Liver (tissue), 9 donors: ENCODE measurements around the gene HTR1E. TPM values are rescaled to one million over a fixed set of nuclear protein-coding genes. Genes with fewer than 3 reads are reported as not detected.

Experiments
- DNase-seq: peaks from one replicate; pipeline ENCODE4 v3.0.0-alpha.2; 2017; ENCODE audit warnings: low spot score
- H3K27ac ChIP-seq, 2 donors: one replicate each; pipeline ENCODE4 v1.7.0; 2013; ENCODE audit warnings: inconsistent platforms in 2 of 2, low read length in 2 of 2, control low read depth in 1 of 2, low read depth in 1 of 2, mild to moderate bottlenecking in 1 of 2
- H3K27me3 ChIP-seq, 4 donors: one replicate each; pipeline versions ENCODE4 v1.6.1 to v1.7.0; 2013; ENCODE audit warnings: low read length in 3 of 4, inconsistent platforms in 1 of 4, mild to moderate bottlenecking in 1 of 4, moderate library complexity in 1 of 4; ENCODE audit not compliant: control insufficient read depth in 4 of 4, insufficient read depth in 4 of 4
- H3K36me3 ChIP-seq, 4 donors: one replicate each; pipeline versions ENCODE4 v1.6.1 to v1.7.0; 2013; ENCODE audit warnings: low read length in 3 of 4, mild to moderate bottlenecking in 3 of 4, low read depth in 1 of 4, moderate library complexity in 1 of 4; ENCODE audit not compliant: control insufficient read depth in 4 of 4, insufficient read depth in 3 of 4
- H3K4me1 ChIP-seq, 4 donors: one replicate each; pipeline versions ENCODE4 v1.6.1 to v1.7.0; 2013; ENCODE audit warnings: low read length in 3 of 4, mild to moderate bottlenecking in 3 of 4, moderate library complexity in 1 of 4; ENCODE audit not compliant: control insufficient read depth in 4 of 4, insufficient read depth in 4 of 4
- H3K4me3 ChIP-seq, 3 donors: one replicate each; pipeline versions ENCODE4 v1.6.1 to v1.7.0; 2013; ENCODE audit warnings: low read length in 3 of 3, control low read depth in 1 of 3, low read depth in 1 of 3, mild to moderate bottlenecking in 1 of 3
- H3K9ac ChIP-seq, 2 donors: one replicate each; pipeline ENCODE4 v1.7.0; 2013; ENCODE audit warnings: low read length in 2 of 2, mild to moderate bottlenecking in 2 of 2, moderate library complexity in 2 of 2, control low read depth in 1 of 2, low read depth in 1 of 2
- H3K9me3 ChIP-seq, 4 donors: one replicate each; pipeline versions ENCODE4 v1.6.1 to v1.7.0; 2013; ENCODE audit warnings: low read length in 3 of 4; ENCODE audit not compliant: control insufficient read depth in 4 of 4
- EGR1 ChIP-seq, 2 donors: IDR thresholded peaks; 2 replicates each; pipeline ENCODE4 v1.6.1; 2016 to 2018; ENCODE audit warnings: antibody characterized with exemption in 2 of 2, low read depth in 2 of 2
- FOXA1 ChIP-seq: IDR thresholded peaks from 2 replicates; pipeline ENCODE4 v1.6.1; 2016; ENCODE audit warnings: antibody characterized with exemption
- GABPA ChIP-seq, 2 donors: IDR thresholded peaks in 1 of 2; conservative IDR thresholded peaks in 1 of 2; 2 replicates each; pipeline ENCODE4 v1.6.1; 2016; ENCODE audit warnings: antibody characterized with exemption in 2 of 2, mild to moderate bottlenecking in 1 of 2, moderate library complexity in 1 of 2
- HNF4A ChIP-seq, 2 donors: conservative IDR thresholded peaks; 2 replicates each; pipeline ENCODE4 v1.6.1; 2016; ENCODE audit warnings: antibody characterized with exemption in 2 of 2, mild to moderate bottlenecking in 2 of 2
- HNF4G ChIP-seq: IDR thresholded peaks from 2 replicates; pipeline ENCODE4 v1.6.1; 2016; ENCODE audit warnings: antibody characterized with exemption
- JUND ChIP-seq, 2 donors: IDR thresholded peaks; 2 replicates each; pipeline ENCODE4 v1.6.1; 2016; ENCODE audit warnings: antibody characterized with exemption in 2 of 2
- MAX ChIP-seq: IDR thresholded peaks from 2 replicates; pipeline ENCODE4 v1.6.1; 2016; ENCODE audit warnings: antibody characterized with exemption
- NR2F2 ChIP-seq: IDR thresholded peaks from 2 replicates; pipeline ENCODE4 v1.6.1; 2016; ENCODE audit warnings: antibody characterized with exemption
- RAD21 ChIP-seq, 2 donors: IDR thresholded peaks; 2 replicates each; pipeline ENCODE4 v1.6.1; 2016; ENCODE audit warnings: antibody characterized with exemption in 2 of 2, mild to moderate bottlenecking in 2 of 2
- RXRA ChIP-seq, 2 donors: IDR thresholded peaks; 2 replicates each; pipeline ENCODE4 v1.6.1; 2017 to 2018; ENCODE audit warnings: antibody characterized with exemption in 2 of 2, mild to moderate bottlenecking in 1 of 2
- SP1 ChIP-seq: IDR thresholded peaks from 2 replicates; pipeline ENCODE4 v1.6.1; 2018; ENCODE audit warnings: antibody characterized with exemption, mild to moderate bottlenecking
- YY1 ChIP-seq: IDR thresholded peaks from 2 replicates; pipeline ENCODE4 v1.6.1; 2016; ENCODE audit warnings: antibody characterized with exemption, mild to moderate bottlenecking
- WGBS: extraction: QIAGEN DNeasy Blood & Tissue Kit; methylation state at CpG from one replicate; pipeline ENCODE4 v1.1.7; 2013; 5-methylcytosine and 5-hydroxymethylcytosine counted together
- polyA plus RNA-seq, 2 donors: library from polyadenylated mRNA; stranded (reverse) in 1 of 2; unstranded in 1 of 2; fragments of 200-250 nt in 1 of 2; fragments of >200 nt in 1 of 2; fragmentation: Nextera tagmentation in 1 of 2; extraction: Ambion mirVana in 1 of 2; gene quantifications; one replicate each; pipeline versions ENCODE4 v1.2.1 to v1.2.3, GENCODE V29; 2013 to 2015
- total RNA-seq, 2 donors: library from RNA; depleted of rRNA; stranded (reverse); fragments of >200 nt; gene quantifications; one replicate each; pipeline ENCODE4 v1.2.3, GENCODE V29; 2014
- TF ChIP-seq, protein P1 (sequence below): fragments of 150-350 bp; IDR thresholded peaks from 2 replicates; pipeline ENCODE4 v1.5.1; 2017; ENCODE audit warnings: improper control_type of control experiment, low read depth, low read length; ENCODE audit not compliant: missing input control
- TF ChIP-seq, protein P2 (sequence below): IDR thresholded peaks from 2 replicates; pipeline ENCODE4 v1.6.1; 2016; ENCODE audit warnings: antibody characterized with exemption
- TF ChIP-seq, protein P3 (sequence below): IDR thresholded peaks from 2 replicates; pipeline ENCODE4 v1.6.1; 2016; ENCODE audit warnings: antibody characterized with exemption
- TF ChIP-seq, protein P4 (sequence below): IDR thresholded peaks from 2 replicates; pipeline ENCODE4 v1.6.1; 2016; ENCODE audit warnings: antibody characterized with exemption, mild to moderate bottlenecking
- donor health status: healthy.
- donor health status: healthy.
- donor health status: healthy.
- donor health status: healthy.
- donor health status: healthy.

HTR1E gene
- total and polyA plus RNA-seq, 4 donors: not detected

- Histone ChIP-seq H3K9me3 (peaks cover 0 to 3% (median 0%) of the 10 kb centered on the region in 4 donors), H3K9ac (no peak overlapping the region), H3K4me1 (peaks cover 8 to 13% (median 10%) of the 10 kb centered on the region in 4 donors), H3K4me3 (no peak overlapping the region), H3K27ac (no peak overlapping the region), H3K36me3 (no peaks in the 10 kb centered on the region), H3K27me3 (peaks cover 0 to 3% (median 0%) of the 10 kb centered on the region in 4 donors)
- TF ChIP-seq RAD21 (IDR thresholded peaks at IDR 0.05): no peak
- TF ChIP-seq HNF4G: no peak
- TF ChIP-seq EGR1 (IDR thresholded peaks at IDR 0.05; ENCODE audit: low read depth in 2 of 2): no peak
- TF ChIP-seq SP1: no peak
- TF ChIP-seq MAX: no peak
- no peak for TF ChIP-seq HNF4A (conservative IDR thresholded peaks at IDR 0.05)
- TF ChIP-seq, protein P1, sequence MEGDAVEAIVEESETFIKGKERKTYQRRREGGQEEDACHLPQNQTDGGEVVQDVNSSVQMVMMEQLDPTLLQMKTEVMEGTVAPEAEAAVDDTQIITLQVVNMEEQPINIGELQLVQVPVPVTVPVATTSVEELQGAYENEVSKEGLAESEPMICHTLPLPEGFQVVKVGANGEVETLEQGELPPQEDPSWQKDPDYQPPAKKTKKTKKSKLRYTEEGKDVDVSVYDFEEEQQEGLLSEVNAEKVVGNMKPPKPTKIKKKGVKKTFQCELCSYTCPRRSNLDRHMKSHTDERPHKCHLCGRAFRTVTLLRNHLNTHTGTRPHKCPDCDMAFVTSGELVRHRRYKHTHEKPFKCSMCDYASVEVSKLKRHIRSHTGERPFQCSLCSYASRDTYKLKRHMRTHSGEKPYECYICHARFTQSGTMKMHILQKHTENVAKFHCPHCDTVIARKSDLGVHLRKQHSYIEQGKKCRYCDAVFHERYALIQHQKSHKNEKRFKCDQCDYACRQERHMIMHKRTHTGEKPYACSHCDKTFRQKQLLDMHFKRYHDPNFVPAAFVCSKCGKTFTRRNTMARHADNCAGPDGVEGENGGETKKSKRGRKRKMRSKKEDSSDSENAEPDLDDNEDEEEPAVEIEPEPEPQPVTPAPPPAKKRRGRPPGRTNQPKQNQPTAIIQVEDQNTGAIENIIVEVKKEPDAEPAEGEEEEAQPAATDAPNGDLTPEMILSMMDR: no peak
- TF ChIP-seq GABPA (IDR thresholded peaks at IDR 0.05 in 1 of 2, conservative IDR thresholded peaks at IDR 0.05 in 1 of 2): no peak
- TF ChIP-seq RXRA (IDR thresholded peaks at IDR 0.05): no peak
- no peak for TF ChIP-seq JUND (IDR thresholded peaks at IDR 0.05)
- TF ChIP-seq NR2F2: no peak
- 90% methylated on average over 1 of the region's 1 CpG for WGBS
- DNase-seq: no peak
Observed at GRCh38 chr6:86934365-86934764, 3.0 kb upstream of the HTR1E start.

GRCh38 chr6:86936834-86937218 lies 502 bp upstream of the HTR1E start:
- Histone ChIP-seq H3K4me1 (peaks cover 8 to 13% (median 10%) of the 10 kb centered on the region in 4 donors), H3K4me3 (peak overlapping the region in 1 of 3 donors; percentile 46), H3K36me3 (no peaks in the 10 kb centered on the region), H3K27ac (no peak overlapping the region), H3K9me3 (peaks cover 0 to 3% (median 0%) of the 10 kb centered on the region in 4 donors), H3K9ac (no peak overlapping the region), H3K27me3 (peaks cover 0 to 3% (median under 1%) of the 10 kb centered on the region in 4 donors)
- TF ChIP-seq JUND (IDR thresholded peaks at IDR 0.05): no peak
- TF ChIP-seq GABPA (IDR thresholded peaks at IDR 0.05 in 1 of 2, conservative IDR thresholded peaks at IDR 0.05 in 1 of 2): no peak
- TF ChIP-seq, protein P2, sequence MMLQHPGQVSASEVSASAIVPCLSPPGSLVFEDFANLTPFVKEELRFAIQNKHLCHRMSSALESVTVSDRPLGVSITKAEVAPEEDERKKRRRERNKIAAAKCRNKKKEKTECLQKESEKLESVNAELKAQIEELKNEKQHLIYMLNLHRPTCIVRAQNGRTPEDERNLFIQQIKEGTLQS: no peak
- TF ChIP-seq, protein P3, sequence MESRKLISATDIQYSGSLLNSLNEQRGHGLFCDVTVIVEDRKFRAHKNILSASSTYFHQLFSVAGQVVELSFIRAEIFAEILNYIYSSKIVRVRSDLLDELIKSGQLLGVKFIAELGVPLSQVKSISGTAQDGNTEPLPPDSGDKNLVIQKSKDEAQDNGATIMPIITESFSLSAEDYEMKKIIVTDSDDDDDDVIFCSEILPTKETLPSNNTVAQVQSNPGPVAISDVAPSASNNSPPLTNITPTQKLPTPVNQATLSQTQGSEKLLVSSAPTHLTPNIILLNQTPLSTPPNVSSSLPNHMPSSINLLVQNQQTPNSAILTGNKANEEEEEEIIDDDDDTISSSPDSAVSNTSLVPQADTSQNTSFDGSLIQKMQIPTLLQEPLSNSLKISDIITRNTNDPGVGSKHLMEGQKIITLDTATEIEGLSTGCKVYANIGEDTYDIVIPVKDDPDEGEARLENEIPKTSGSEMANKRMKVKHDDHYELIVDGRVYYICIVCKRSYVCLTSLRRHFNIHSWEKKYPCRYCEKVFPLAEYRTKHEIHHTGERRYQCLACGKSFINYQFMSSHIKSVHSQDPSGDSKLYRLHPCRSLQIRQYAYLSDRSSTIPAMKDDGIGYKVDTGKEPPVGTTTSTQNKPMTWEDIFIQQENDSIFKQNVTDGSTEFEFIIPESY: no peak
- no peak for TF ChIP-seq HNF4A (conservative IDR thresholded peaks at IDR 0.05)
- TF ChIP-seq MAX: no peak
- no peak for TF ChIP-seq YY1
- TF ChIP-seq, protein P1: no peak
- no peak for TF ChIP-seq RAD21 (IDR thresholded peaks at IDR 0.05)
- no peak for TF ChIP-seq FOXA1
- TF ChIP-seq, protein P4, sequence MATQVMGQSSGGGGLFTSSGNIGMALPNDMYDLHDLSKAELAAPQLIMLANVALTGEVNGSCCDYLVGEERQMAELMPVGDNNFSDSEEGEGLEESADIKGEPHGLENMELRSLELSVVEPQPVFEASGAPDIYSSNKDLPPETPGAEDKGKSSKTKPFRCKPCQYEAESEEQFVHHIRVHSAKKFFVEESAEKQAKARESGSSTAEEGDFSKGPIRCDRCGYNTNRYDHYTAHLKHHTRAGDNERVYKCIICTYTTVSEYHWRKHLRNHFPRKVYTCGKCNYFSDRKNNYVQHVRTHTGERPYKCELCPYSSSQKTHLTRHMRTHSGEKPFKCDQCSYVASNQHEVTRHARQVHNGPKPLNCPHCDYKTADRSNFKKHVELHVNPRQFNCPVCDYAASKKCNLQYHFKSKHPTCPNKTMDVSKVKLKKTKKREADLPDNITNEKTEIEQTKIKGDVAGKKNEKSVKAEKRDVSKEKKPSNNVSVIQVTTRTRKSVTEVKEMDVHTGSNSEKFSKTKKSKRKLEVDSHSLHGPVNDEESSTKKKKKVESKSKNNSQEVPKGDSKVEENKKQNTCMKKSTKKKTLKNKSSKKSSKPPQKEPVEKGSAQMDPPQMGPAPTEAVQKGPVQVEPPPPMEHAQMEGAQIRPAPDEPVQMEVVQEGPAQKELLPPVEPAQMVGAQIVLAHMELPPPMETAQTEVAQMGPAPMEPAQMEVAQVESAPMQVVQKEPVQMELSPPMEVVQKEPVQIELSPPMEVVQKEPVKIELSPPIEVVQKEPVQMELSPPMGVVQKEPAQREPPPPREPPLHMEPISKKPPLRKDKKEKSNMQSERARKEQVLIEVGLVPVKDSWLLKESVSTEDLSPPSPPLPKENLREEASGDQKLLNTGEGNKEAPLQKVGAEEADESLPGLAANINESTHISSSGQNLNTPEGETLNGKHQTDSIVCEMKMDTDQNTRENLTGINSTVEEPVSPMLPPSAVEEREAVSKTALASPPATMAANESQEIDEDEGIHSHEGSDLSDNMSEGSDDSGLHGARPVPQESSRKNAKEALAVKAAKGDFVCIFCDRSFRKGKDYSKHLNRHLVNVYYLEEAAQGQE: no peak
- no peak for DNase-seq
- 6% methylated on average over 12 of the region's 12 CpGs for WGBS
